ENCODE data around the gene ITGA2B. TPM values are rescaled to one million over a fixed set of nuclear protein-coding genes. Genes with fewer than 3 reads are reported as not detected.
"Not testable (repeated sequence)": the region's sequence is repeated elsewhere in the genome, so short reads cannot be mapped to it uniquely, and the experiment has no call there.

Gene ITGA2B
- total and polyA plus RNA-seq, 2 of the 13 experiments (the other 11 are each of a cell fraction or from before 2014, with no cell fraction given): 0.38 to 1.1 TPM

DNA sequence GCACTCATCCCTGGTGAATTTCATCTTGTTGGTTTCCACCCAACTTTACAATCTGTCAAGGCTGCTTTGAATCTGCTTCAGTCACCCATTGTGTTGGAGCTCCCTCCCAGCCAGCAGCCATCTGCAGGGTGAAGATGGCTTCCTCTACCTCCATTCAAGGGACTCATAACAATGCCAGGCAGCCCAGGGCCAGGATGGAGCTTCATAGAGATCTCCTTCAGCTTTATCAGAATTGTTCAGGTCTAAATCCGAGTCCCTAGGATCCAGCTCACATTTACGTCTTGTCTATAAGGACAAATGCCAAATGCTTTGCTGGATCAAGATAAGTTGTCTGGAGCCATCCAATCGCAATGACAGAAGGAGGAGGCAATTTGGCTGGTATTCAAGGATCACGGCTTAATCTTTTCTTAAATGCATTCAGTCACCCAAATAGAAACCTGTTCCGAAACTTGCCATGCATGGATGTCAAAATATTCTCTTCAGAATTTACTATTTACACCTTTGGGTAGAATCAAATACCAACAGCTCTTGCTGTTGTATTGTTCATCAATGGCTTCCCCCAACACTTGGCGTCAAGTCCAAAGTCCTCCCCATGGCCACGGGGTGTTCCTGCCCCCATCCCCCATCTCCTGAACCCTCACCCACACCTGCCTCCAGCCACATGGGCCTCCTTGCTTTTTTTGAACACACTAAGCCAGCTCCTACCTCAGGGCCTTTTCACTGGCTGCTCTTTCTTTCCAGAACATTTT, 22.0 kb downstream of the ITGA2B start (continued):
- 0 out of 2 replicates have a peak, but pooled peaks have one; percentile 21 for TF ChIP-seq MAX (IDR thresholded peaks at IDR 0.05)
- peak; percentile 77 for TF ChIP-seq ZNF281 (CRISPR knock-in tag; IDR thresholded peaks at IDR 0.05; ENCODE audit: borderline replicate concordance)
- TF ChIP-seq GPN1 (CRISPR knock-in tag; IDR thresholded peaks at IDR 0.05; ENCODE audit: borderline replicate concordance): no peak
- TF ChIP-seq ZNF10 (CRISPR knock-in tag; IDR thresholded peaks at IDR 0.05; ENCODE audit: borderline replicate concordance, low read depth): no peak
- peak; percentile 49; the same call in 1 of the 2 replicates for TF ChIP-seq ZMYM3 (CRISPR knock-in tag; IDR thresholded peaks at IDR 0.05)

GRCh38 chr17:44365051-44365450, 24.4 kb downstream of the ITGA2B start:
- POLR2A ChIA-PET: interaction anchor here (0.6 kb wide), 1 partner anchor 20 kb away, joined by 3 read pairs; no protein-coding TSS in a partner anchor
- H3K36me3 ChIP-seq (replicated peaks in 1 of 2; ENCODE audit: control insufficient read depth in 1 of 2, insufficient read depth in 2 of 2, low read length in 2 of 2); intact Hi-C loops (cut with micrococcal nuclease; ENCODE audit: unreplicated experiment); CTCF ChIA-PET (ENCODE audit: low intra/inter-chr PET ratio, low total read pairs); H3K9me3 ChIP-seq (ENCODE audit: low read length); H3K79me2 ChIP-seq (ENCODE audit: insufficient read depth, low read length); BruUV-seq (replicated peaks); FAIRE-seq; H3K27ac ChIP-seq (ENCODE audit: extremely low read length, insufficient read depth, low read length); H3K9ac ChIP-seq (ENCODE audit: insufficient read depth, low read depth, low read length); H3K4me3 ChIP-seq (replicated peaks in 1 of 3; ENCODE audit: insufficient read depth in 1 of 3, low read depth in 2 of 3, low read length in 3 of 3); H4K20me1 ChIP-seq (ENCODE audit: insufficient read depth, low read length); H2AFZ ChIP-seq (ENCODE audit: low read length); DNase-seq (ENCODE audit: low spot score); in situ Hi-C loops (cut with HindIII; ENCODE audit: extremely low pct_ligation_motif_present, low pct_unique_long_range_greater_than_20kb); ATAC-seq; H3K4me2 ChIP-seq (ENCODE audit: low read depth, low read length): not testable (repeated sequence)
- Histone ChIP-seq H3K27me3 (ENCODE audit: control insufficient read depth in 1 of 2, insufficient read depth in 2 of 2, low read length in 2 of 2) (peaks cover 1 to 14% of the 10 kb centered on the region in 2 experiments; a peak in 3 of 5 replicates), H3K4me1 (ENCODE audit: insufficient read depth, low read length) (peaks cover 69% of the 10 kb centered on the region)
- 47% methylated on average over 5 of the region's 5 CpGs for WGBS (ENCODE audit: low lambda C conversion rate)
